Lung (tissue), 13 donors: ENCODE data around the gene RASL10A. TPM values are rescaled to one million over a fixed set of nuclear protein-coding genes. Genes with fewer than 3 reads are reported as not detected.

Experiments
- ATAC-seq: fragments of 200-7000 bp; cut with Tn5 transposase; one replicate; pipeline ENCODE4 v1.9.1; 2020; ENCODE audit warnings: moderate number of reproducible peaks; ENCODE audit not compliant: insufficient read depth, low FRiP score
- DNase-seq, 3 donors: peaks; one replicate each; pipeline ENCODE4 v3.0.0-alpha.2; 2013 to 2017
- H3K27ac ChIP-seq, 2 donors: one replicate each; pipeline ENCODE4 v1.5.1; 2013; ENCODE audit warnings: mild to moderate bottlenecking in 2 of 2, moderate library complexity in 2 of 2, control low read depth in 1 of 2, inconsistent platforms in 1 of 2, low read depth in 1 of 2, low read length in 1 of 2
- H3K27me3 ChIP-seq, 3 donors: one replicate each; pipeline ENCODE4 v1.5.1; 2013; ENCODE audit warnings: low read length in 2 of 3; ENCODE audit not compliant: control insufficient read depth in 3 of 3, insufficient read depth in 3 of 3
- H3K36me3 ChIP-seq, 4 donors: one replicate each; pipeline ENCODE4 v1.5.1; 2013; ENCODE audit warnings: low read length in 4 of 4, mild to moderate bottlenecking in 1 of 4, moderate library complexity in 1 of 4; ENCODE audit not compliant: control insufficient read depth in 4 of 4, insufficient read depth in 4 of 4
- H3K4me1 ChIP-seq, 5 donors: one replicate each; pipeline ENCODE4 v1.5.1; 2013; ENCODE audit warnings: low read length in 5 of 5, mild to moderate bottlenecking in 2 of 5, moderate library complexity in 1 of 5; ENCODE audit not compliant: control insufficient read depth in 5 of 5, insufficient read depth in 5 of 5
- H3K4me3 ChIP-seq: one replicate; pipeline ENCODE4 v1.5.1; 2013; ENCODE audit warnings: mild to moderate bottlenecking, control low read depth, moderate library complexity
- H3K9ac ChIP-seq, 2 donors: one replicate each; pipeline ENCODE4 v1.5.1; 2013; ENCODE audit warnings: low read length in 2 of 2, control low read depth in 1 of 2; ENCODE audit not compliant: insufficient read depth in 1 of 2
- H3K9me3 ChIP-seq, 4 donors: one replicate each; pipeline ENCODE4 v1.5.1; 2013; ENCODE audit warnings: low read length in 3 of 4, mild to moderate bottlenecking in 1 of 4, moderate library complexity in 1 of 4; ENCODE audit not compliant: control insufficient read depth in 4 of 4, insufficient read depth in 3 of 4
- WGBS, 2 donors: extraction: QIAGEN DNeasy Blood & Tissue Kit; methylation state at CpG; one replicate each; pipeline ENCODE4 v1.1.7; 2013; 5-methylcytosine and 5-hydroxymethylcytosine counted together
- polyA plus RNA-seq, 2 donors: library from polyadenylated mRNA; stranded (reverse); fragments of 200-250 nt; gene quantifications; one replicate each; pipeline ENCODE4 v1.2.1, GENCODE V29; 2013
- small RNA-seq: library from RNA; depleted of rRNA; stranded (forward); fragments of <200 nt; gene quantifications from one replicate; pipeline ENCODE3, GENCODE V24; 2014; ENCODE audit warnings: low replicate concordance
- total RNA-seq, 2 donors: library from RNA; depleted of rRNA in 1 of 2; stranded (reverse); fragments of >200 nt in 1 of 2; gene quantifications; one replicate each; pipeline ENCODE4 v1.2.1, GENCODE V29; 2014 to 2021
- TF ChIP-seq, protein P1 (sequence below): IDR thresholded peaks from 2 replicates; pipeline ENCODE4 v1.5.1; 2012; ENCODE audit warnings: mild to moderate bottlenecking; ENCODE audit errors: control extremely low read depth, extremely low read depth
- donor health status: control.
- donor health status: control.
- donor health status: Bipolar disorder and iron deficiency.
- donor health status: healthy.
- donor health status: DM: yes; HTN: yes; CAD: no.

The RASL10A gene
- total and polyA plus RNA-seq, 4 donors, result 0.71 to 3.3 (median 2.0) TPM; not detected in 1

DNA sequence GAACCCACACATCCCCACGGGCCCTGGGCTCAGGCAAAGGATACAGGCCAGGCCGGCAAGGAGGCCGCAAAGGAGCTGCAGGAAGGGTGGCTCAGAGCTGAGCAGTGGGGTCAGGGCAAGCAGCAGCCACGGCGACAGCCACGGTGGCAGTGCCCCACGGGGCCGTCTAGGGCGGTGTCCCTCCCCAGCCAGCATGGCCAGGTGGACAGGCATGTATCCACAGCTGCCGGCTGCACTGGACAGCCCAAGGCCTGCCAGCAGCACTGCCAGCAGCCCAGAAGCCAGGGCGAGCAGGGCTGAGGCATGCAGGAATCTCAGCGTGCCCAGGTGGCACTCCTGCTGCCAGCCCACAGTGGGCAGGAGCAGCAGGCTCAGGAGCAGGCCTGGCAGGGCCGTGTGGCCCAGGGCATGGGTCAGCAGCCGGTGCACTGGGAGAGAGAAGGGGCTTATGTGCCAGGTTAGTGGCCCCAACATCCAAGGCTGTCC lies 51.7 kb downstream of the RASL10A start:
- Histone ChIP-seq H3K4me3 (no peak overlapping the region), H3K27me3 (no peaks in the 10 kb centered on the region), H3K9me3 (no peaks in the 10 kb centered on the region), H3K4me1 (peaks cover 0 to 15% (median 7%) of the 10 kb centered on the region in 5 donors), H3K27ac (no peak overlapping the region), H3K9ac (no peak overlapping the region), H3K36me3 (peaks cover 4 to 20% (median 16%) of the 10 kb centered on the region in 4 donors)
- ATAC-seq (no peak), DNase-seq (no peak)
- WGBS, 2 donors, result 93% methylated on average over 14 of the region's 14 CpGs
- TF ChIP-seq, protein P1, sequence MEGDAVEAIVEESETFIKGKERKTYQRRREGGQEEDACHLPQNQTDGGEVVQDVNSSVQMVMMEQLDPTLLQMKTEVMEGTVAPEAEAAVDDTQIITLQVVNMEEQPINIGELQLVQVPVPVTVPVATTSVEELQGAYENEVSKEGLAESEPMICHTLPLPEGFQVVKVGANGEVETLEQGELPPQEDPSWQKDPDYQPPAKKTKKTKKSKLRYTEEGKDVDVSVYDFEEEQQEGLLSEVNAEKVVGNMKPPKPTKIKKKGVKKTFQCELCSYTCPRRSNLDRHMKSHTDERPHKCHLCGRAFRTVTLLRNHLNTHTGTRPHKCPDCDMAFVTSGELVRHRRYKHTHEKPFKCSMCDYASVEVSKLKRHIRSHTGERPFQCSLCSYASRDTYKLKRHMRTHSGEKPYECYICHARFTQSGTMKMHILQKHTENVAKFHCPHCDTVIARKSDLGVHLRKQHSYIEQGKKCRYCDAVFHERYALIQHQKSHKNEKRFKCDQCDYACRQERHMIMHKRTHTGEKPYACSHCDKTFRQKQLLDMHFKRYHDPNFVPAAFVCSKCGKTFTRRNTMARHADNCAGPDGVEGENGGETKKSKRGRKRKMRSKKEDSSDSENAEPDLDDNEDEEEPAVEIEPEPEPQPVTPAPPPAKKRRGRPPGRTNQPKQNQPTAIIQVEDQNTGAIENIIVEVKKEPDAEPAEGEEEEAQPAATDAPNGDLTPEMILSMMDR, result no peak

Small RNA genes lying within 50 kb of the gene (small RNA-seq; reads per million reads assigned to genes)
- not detected for gene MIR3653

Other genes starting within 250 kb of the RASL10A start
- 10 to 100 TPM; 15.7 to 27.5 TPM for gene KREMEN1, start 242.7 kb downstream of the RASL10A start, total RNA-seq
- 10 to 100 TPM in 1 of 2 donors, 1 to 10 TPM in 1; 8.8 to 24.4 TPM for gene KREMEN1, start 242.7 kb downstream of the RASL10A start, polyA plus RNA-seq
- gene EMID1, start 109.8 kb downstream of the RASL10A start, total RNA-seq, result 10 to 100 TPM in 1 of 2 donors, 1 to 10 TPM in 1; 7.9 to 30.2 TPM
- 1 to 10 TPM; 4.9 to 8.8 TPM for gene EMID1, start 109.8 kb downstream of the RASL10A start, polyA plus RNA-seq
- gene RHBDD3, start 47.7 kb downstream of the RASL10A start, total RNA-seq, result 10 to 100 TPM; 14.2 to 32.0 TPM
- 10 to 100 TPM; 33.5 to 38.2 TPM for gene RHBDD3, start 47.7 kb downstream of the RASL10A start, polyA plus RNA-seq
- gene EWSR1, start 47.4 kb downstream of the RASL10A start, total RNA-seq, result 100 to 1,000 TPM; 162 to 215 TPM
- gene EWSR1, start 47.4 kb downstream of the RASL10A start, polyA plus RNA-seq, result 100 to 1,000 TPM; 115 to 174 TPM
- gene GAS2L1, start 9.0 kb downstream of the RASL10A start, total RNA-seq, result 10 to 100 TPM in 1 of 2 donors, 1 to 10 TPM in 1; 3.8 to 40.1 TPM
- 10 to 100 TPM; 11.8 to 20.7 TPM for gene GAS2L1, start 9.0 kb downstream of the RASL10A start, polyA plus RNA-seq
- 10 to 100 TPM; 37.1 to 97.9 TPM for gene AP1B1, start 72.9 kb upstream of the RASL10A start, total RNA-seq
- 10 to 100 TPM; 32.7 to 62.9 TPM for gene AP1B1, start 72.9 kb upstream of the RASL10A start, polyA plus RNA-seq
- gene RFPL1, start 122.9 kb upstream of the RASL10A start, total RNA-seq, result not detected
- gene RFPL1, start 122.9 kb upstream of the RASL10A start, polyA plus RNA-seq, result not detected
- under 1 TPM; 0.61 to 0.71 TPM for gene NEFH, start 164.5 kb upstream of the RASL10A start, total RNA-seq
- under 1 TPM; 0.22 to 0.50 TPM for gene NEFH, start 164.5 kb upstream of the RASL10A start, polyA plus RNA-seq
- gene THOC5, start 238.1 kb upstream of the RASL10A start, total RNA-seq, result 10 to 100 TPM; 34.3 to 51.8 TPM
- 10 to 100 TPM; 21.0 to 21.4 TPM for gene THOC5, start 238.1 kb upstream of the RASL10A start, polyA plus RNA-seq